MG63 (cell line): Measurements from ENCODE around the gene RAB14. TPM values are rescaled to one million over a fixed set of nuclear protein-coding genes. Genes with fewer than 3 reads are reported as not detected.
A peak's percentile ranks its signal among the peaks of the same experiment; 100 is the strongest.

Experiments
- DNase-seq: peaks from one replicate; pipeline ENCODE4 v3.0.0-alpha.2; 2020
- H3K27me3 ChIP-seq: fragments of 250-450 bp; sonication (Bioruptor Pico); 2 replicates; pipeline ENCODE4 v1.5.1; 2020; ENCODE audit warnings: mild to moderate bottlenecking, moderate library complexity
- H3K36me3 ChIP-seq: fragments of 250-450 bp; sonication (Bioruptor Pico); 2 replicates; pipeline ENCODE4 v1.5.1; 2020; ENCODE audit warnings: mild to moderate bottlenecking, moderate library complexity
- H3K4me3 ChIP-seq: fragments of 250-450 bp; sonication (Bioruptor Pico); 2 replicates; pipeline ENCODE4 v1.5.1; 2020; ENCODE audit warnings: mild to moderate bottlenecking, moderate library complexity
- H3K9me3 ChIP-seq: fragments of 250-450 bp; sonication (Bioruptor Pico); 2 replicates; pipeline ENCODE4 v1.5.1; 2020; ENCODE audit warnings: mild to moderate bottlenecking, moderate library complexity
- total RNA-seq: library from RNA; depleted of rRNA; stranded (reverse); fragments of >200 nt; shearing (Covaris generic); gene quantifications from 2 replicates; pipeline ENCODE4 v1.2.3, GENCODE V29; 2014; ENCODE audit warnings: low replicate concordance; rRNA removed

Gene RAB14
- 43.3 and 58.4 TPM in 2 replicates for total RNA-seq

DNA sequence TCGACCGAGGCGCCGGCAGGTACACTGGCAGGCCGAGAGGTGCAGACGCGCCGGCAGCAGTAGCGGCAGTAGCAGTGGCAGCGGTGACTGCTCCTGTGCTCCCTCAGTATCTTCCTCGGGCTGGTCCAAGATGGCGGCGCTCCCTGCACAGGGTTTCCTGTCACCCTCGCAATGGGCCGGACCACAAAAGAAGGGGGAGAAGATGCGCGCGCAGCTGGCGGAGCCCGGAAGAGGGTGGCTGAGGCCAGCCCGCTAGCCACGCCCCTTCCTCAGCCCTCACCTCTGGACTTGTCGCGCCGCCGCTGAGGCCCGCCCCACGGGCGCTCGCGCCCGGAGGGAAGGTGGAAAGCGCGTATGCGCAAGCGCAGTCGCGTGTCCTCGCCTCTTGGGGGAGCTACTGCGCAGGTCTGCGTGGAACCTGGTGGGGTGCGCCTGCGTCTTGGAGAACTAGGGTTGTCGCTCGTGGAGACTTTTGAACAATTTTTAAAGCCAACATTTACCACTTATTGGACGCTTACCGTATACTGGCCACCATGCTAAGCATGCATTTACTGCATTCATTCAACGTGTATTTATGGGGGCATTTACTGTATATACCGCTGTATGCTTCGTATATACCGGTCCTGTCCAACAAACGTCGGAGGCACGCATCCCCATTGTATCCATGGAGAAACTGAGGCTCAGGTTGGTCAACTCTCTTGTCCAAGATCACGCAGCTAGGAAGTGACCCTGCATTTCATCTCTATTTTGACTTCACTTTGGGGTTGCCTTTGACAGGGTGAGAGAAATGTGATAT, at the start of gene RAB14:
RAB14 (minus strand) TSS at position 132 of the 796 bp plus-strand sequence. CDS start 8,457 bp downstream, outside the sequence.
- 0 out of 2 replicates have a peak, but pooled peaks cover 3% of the 10 kb centered on the region for H3K36me3 ChIP-seq
- H3K4me3 ChIP-seq, result peak within 1 kb of the TSS; percentile 79
- peak; percentile 98 for DNase-seq
- no peaks in the 10 kb centered on the region for H3K9me3 ChIP-seq
- H3K27me3 ChIP-seq, result no peaks in the 10 kb centered on the region

- Histone ChIP-seq H3K4me3 (no peak overlapping the region), H3K9me3 (no peaks in the 10 kb centered on the region), H3K27me3 (no peaks in the 10 kb centered on the region), H3K36me3 (no peaks in the 10 kb centered on the region)
- no peak for DNase-seq
Measured at GRCh38 chr9:121249563-121249962, 47.9 kb upstream of the RAB14 start.

- Histone ChIP-seq H3K36me3 (no peaks in the 10 kb centered on the region), H3K4me3 (no peak overlapping the region), H3K27me3 (no peaks in the 10 kb centered on the region), H3K9me3 (no peaks in the 10 kb centered on the region)
- DNase-seq, result peak; percentile 12
Measured at GRCh38 chr9:121246821-121247561, 45.3 kb upstream of the RAB14 start.

- Histone ChIP-seq H3K4me3 (no peak overlapping the region), H3K9me3 (no peaks in the 10 kb centered on the region), H3K36me3 (no peaks in the 10 kb centered on the region), H3K27me3 (no peaks in the 10 kb centered on the region)
- no peak for DNase-seq
Measured at GRCh38 chr9:121242959-121243346, 41.3 kb upstream of the RAB14 start.

- Histone ChIP-seq H3K4me3 (no peak overlapping the region), H3K27me3 (no peaks in the 10 kb centered on the region), H3K36me3 (no peaks in the 10 kb centered on the region), H3K9me3 (no peaks in the 10 kb centered on the region)
- DNase-seq, result no peak
Measured at GRCh38 chr9:121242219-121242958, 40.7 kb upstream of the RAB14 start.

GRCh38 chr9:121240472-121241135, 38.9 kb upstream of the RAB14 start:
- no peak overlapping the region for H3K4me3 ChIP-seq
- H3K36me3 ChIP-seq, result no peaks in the 10 kb centered on the region
- no peaks in the 10 kb centered on the region for H3K9me3 ChIP-seq
- DNase-seq, result no peak
- H3K27me3 ChIP-seq, result no peaks in the 10 kb centered on the region

- DNase-seq, result no peak
- H3K36me3 ChIP-seq, result no peaks in the 10 kb centered on the region
- H3K4me3 ChIP-seq, result no peak overlapping the region
- no peaks in the 10 kb centered on the region for H3K9me3 ChIP-seq
- H3K27me3 ChIP-seq, result no peaks in the 10 kb centered on the region
Measured at GRCh38 chr9:121239851-121240250, 38.2 kb upstream of the RAB14 start.

DNA sequence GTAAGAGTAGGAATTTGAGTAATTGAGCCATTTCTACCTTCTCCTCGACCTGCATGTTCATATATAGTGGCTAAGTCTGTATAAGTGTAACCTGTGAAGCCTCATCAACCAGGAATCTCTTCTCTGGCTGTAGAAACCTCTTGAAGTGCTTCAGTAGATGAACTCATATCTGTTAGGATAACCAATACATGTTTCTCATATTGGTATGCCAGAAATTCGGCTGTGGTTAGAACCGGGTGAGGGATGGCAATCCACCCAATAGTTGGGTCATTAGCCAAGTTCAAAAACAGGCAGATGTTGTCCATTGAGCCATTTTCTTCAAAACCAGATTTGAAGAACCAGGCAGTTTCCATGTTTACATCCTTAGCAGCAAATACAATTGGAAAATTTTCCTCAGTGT, 37.4 kb upstream of the RAB14 start:
- DNase-seq, result no peak
- Histone ChIP-seq H3K4me3 (no peak overlapping the region), H3K9me3 (no peaks in the 10 kb centered on the region), H3K27me3 (no peaks in the 10 kb centered on the region), H3K36me3 (no peaks in the 10 kb centered on the region)

DNA sequence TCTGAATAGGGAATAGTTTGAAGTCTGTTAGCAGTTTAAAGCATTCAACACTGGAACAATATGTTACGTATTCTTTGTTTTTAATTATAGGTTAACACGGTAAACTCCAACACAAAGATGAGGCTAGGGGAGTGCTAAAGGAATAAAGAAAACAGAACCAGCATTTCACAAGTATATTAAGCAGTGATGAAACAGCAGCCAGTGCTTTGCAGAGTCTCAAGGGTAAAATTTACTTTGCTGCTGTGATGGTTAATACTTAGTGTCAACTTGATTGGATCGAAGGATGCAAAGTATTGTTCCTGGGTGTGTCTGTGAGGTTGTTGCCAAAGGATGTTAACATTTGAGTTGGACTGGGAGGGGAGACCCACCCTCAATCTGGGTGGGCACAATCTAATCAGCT, 36.2 kb upstream of the RAB14 start:
- no peak for DNase-seq
- H3K4me3 ChIP-seq, result no peak overlapping the region
- no peaks in the 10 kb centered on the region for H3K27me3 ChIP-seq
- no peaks in the 10 kb centered on the region for H3K9me3 ChIP-seq
- no peaks in the 10 kb centered on the region for H3K36me3 ChIP-seq

- Histone ChIP-seq H3K9me3 (no peaks in the 10 kb centered on the region), H3K4me3 (no peak overlapping the region), H3K36me3 (no peaks in the 10 kb centered on the region), H3K27me3 (no peaks in the 10 kb centered on the region)
- DNase-seq, result no peak
Measured at GRCh38 chr9:121235512-121235911, 33.8 kb upstream of the RAB14 start.

DNA sequence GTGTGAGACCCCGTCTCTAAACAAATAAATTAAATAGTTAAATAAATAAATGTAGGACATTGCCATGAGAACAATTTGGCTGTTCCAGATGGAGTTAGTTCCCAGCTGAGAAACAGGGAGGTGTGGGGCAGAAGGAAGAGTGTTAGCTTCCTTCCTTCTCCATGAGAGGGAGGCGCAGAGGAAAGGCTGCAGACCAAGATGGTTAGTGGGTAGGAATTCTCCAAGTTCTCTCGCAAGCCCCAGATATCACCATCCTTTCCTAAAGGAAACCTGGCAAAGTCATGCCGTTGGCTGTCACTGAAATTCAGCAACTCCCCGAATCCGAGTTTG, 33.1 kb upstream of the RAB14 start:
- DNase-seq, result no peak
- H3K27me3 ChIP-seq, result no peaks in the 10 kb centered on the region
- H3K9me3 ChIP-seq, result no peaks in the 10 kb centered on the region
- no peaks in the 10 kb centered on the region for H3K36me3 ChIP-seq
- no peak overlapping the region for H3K4me3 ChIP-seq

GRCh38 chr9:121233906-121234831, 32.5 kb upstream of the RAB14 start:
- Histone ChIP-seq H3K9me3 (no peaks in the 10 kb centered on the region), H3K4me3 (no peak overlapping the region), H3K27me3 (no peaks in the 10 kb centered on the region), H3K36me3 (no peaks in the 10 kb centered on the region)
- DNase-seq, result peak; percentile 56

- H3K27me3 ChIP-seq, result no peaks in the 10 kb centered on the region
- no peak for DNase-seq
- H3K4me3 ChIP-seq, result no peak overlapping the region
- H3K9me3 ChIP-seq, result no peaks in the 10 kb centered on the region
- no peaks in the 10 kb centered on the region for H3K36me3 ChIP-seq
Measured at GRCh38 chr9:121232251-121232650, 30.6 kb upstream of the RAB14 start.

DNA sequence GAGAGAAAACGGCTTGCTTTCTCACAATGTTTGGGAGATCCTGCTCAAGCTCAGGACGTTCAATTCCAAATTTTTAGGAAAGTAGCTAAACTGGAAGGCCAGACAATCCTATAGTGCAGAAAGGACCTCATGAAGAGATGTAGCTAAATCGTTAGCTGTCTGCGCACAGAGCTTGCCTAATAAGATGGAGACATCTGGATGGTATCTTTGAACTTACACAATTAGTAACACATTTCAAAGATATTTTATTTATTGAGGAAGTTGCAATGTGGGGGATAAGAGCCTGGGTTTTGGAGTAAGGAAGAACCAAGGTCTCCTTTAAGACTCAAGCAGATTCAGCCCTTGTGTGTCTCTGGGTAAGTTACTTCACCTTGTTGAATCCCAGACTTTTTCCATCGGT, 28.6 kb upstream of the RAB14 start:
- DNase-seq, result no peak
- H3K27me3 ChIP-seq, result no peaks in the 10 kb centered on the region
- no peak overlapping the region for H3K4me3 ChIP-seq
- no peaks in the 10 kb centered on the region for H3K9me3 ChIP-seq
- H3K36me3 ChIP-seq, result no peaks in the 10 kb centered on the region

GRCh38 chr9:121227862-121228261, 26.2 kb upstream of the RAB14 start:
- DNase-seq, result no peak
- H3K27me3 ChIP-seq, result no peaks in the 10 kb centered on the region
- H3K9me3 ChIP-seq, result no peaks in the 10 kb centered on the region
- H3K4me3 ChIP-seq, result no peak overlapping the region
- H3K36me3 ChIP-seq, result no peaks in the 10 kb centered on the region

DNA sequence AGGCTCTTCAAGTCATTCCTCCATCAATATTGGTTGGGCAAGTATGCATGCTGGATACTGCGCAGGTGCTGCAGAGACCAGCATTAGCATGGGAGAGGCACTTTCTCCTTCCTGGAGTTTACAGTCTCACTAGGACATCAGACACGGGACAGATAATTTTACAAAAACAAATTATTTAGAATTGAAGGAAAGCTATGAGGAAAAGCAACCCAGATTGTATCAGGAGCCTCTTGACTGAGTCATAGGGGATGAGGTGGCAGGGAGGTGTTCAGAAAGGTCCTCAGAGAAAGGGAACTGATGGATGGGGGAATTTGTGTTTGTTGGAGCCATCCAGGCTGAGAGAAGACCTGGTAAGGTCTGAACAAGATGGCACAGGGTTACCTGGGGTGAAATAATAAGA, 24.5 kb upstream of the RAB14 start:
- Histone ChIP-seq H3K9me3 (no peaks in the 10 kb centered on the region), H3K36me3 (no peaks in the 10 kb centered on the region), H3K4me3 (no peak overlapping the region), H3K27me3 (no peaks in the 10 kb centered on the region)
- no peak for DNase-seq
